ENCODE results near the gene TRAPPC1. TPM values are rescaled to one million over a fixed set of nuclear protein-coding genes. Genes with fewer than 3 reads are reported as not detected.

The TRAPPC1 gene
- total and polyA plus RNA-seq, 2 donors (not counting 3 experiments of a cell fraction or from before 2014, with no cell fraction given) = 146 to 250 TPM

- ChIA-PET CTCF (interaction anchor here (0.7 to 4.0 kb wide), 11 partner anchors 12 to 142 kb away, joined by 3 to 46 read pairs (median 4); no protein-coding TSS in a partner anchor), POLR2A (no interaction called here)
- no TSS peak for BruUV-seq (replicated peaks)
- Histone ChIP-seq H3K36me3 (ENCODE audit: control insufficient read depth in 2 of 2, extremely low read depth in 1 of 2, insufficient read depth in 2 of 2, low read length in 2 of 2) (peaks cover 4 to 20% of the 10 kb centered on the region in 2 experiments), H4K20me1 (replicated peaks; ENCODE audit: control insufficient read depth, extremely low read depth, insufficient read depth, low read length) (no peaks in the 10 kb centered on the region), H3K9ac (replicated peaks; ENCODE audit: extremely low read depth, insufficient read depth, low read length) (no peak overlapping the region), H3K79me2 (ENCODE audit: control insufficient read depth, insufficient read depth, low read length) (no peaks in the 10 kb centered on the region), H2AFZ (ENCODE audit: low read depth, low read length) (peak overlapping the region; percentile 46), H3K4me3 (replicated peaks in 1 of 3; ENCODE audit: insufficient read depth in 1 of 3, low read depth in 1 of 3, low read length in 3 of 3) (peak overlapping the region in 2 of 3 experiments; percentile 24 to 44), H3K4me2 (ENCODE audit: insufficient read depth, low read length) (peak overlapping the region; percentile 41), H3K4me1 (ENCODE audit: control insufficient read depth, extremely low read depth, insufficient read depth, low read length) (peaks cover 16% of the 10 kb centered on the region), H3K27me3 (ENCODE audit: control insufficient read depth in 2 of 2, insufficient read depth in 2 of 2, low read length in 2 of 2) (no peaks in the 10 kb centered on the region), H3K9me3 (replicated peaks; ENCODE audit: control insufficient read depth, insufficient read depth, low read length) (no peaks in the 10 kb centered on the region), H3K9me1 (replicated peaks; ENCODE audit: control insufficient read depth, extremely low read depth, insufficient read depth, low read length) (no peaks in the 10 kb centered on the region), H3K27ac (ENCODE audit: insufficient read depth, low read depth, low read length) (no peak overlapping the region)
- FAIRE-seq = no peak
- TF ChIP-seq MAX (IDR thresholded peaks at IDR 0.05; ENCODE audit: insufficient read depth, insufficient read length) (no peak), EZH2 (IDR thresholded peaks at IDR 0.05; ENCODE audit: borderline replicate concordance, low read depth, low read length, severe bottlenecking) (no peak), CTCF (IDR thresholded peaks at IDR 0.05; ENCODE audit: extremely low read depth in 1 of 2, insufficient read depth in 1 of 2, low read depth in 1 of 2, low read length in 2 of 2) (no peak), MYC (IDR thresholded peaks at IDR 0.05; ENCODE audit: low read depth, low read length) (no peak), POLR2AphosphoS5 (IDR thresholded peaks at IDR 0.05; ENCODE audit: insufficient read depth, low read depth, low read length) (no peak), JUN (IDR thresholded peaks at IDR 0.05; ENCODE audit: borderline replicate concordance, insufficient read depth, insufficient read length, low read depth) (no peak), GATA2 (IDR thresholded peaks at IDR 0.05; ENCODE audit: insufficient read depth, insufficient read length, low read depth, low read length) (no peak)
- intact Hi-C loops (cut with micrococcal nuclease) = loop anchor here (1.0 kb wide), 1 partner anchor 26 kb away; no protein-coding TSS in a partner anchor
- dilution Hi-C loops (cut with MboI; ENCODE audit: extremely low pct_ligation_motif_present, low sequenced_read_pairs) = no loop called here
- peak; percentile 67 for DNase-seq (ENCODE audit: low read depth, low spot score)
These were observed 16.6 kb downstream of the TRAPPC1 start for GRCh38 chr17:7915179-7915610.

Measured in endothelial cell of umbilical vein (primary cell).